Neuronal stem cell (in vitro differentiated cells): ENCODE data around the gene GALT.
A peak's percentile ranks its signal among the peaks of the same experiment; 100 is the strongest.

ENCODE experiments used
- DNase-seq: peaks from one replicate; pipeline ENCODE4 v3.0.0-alpha.2; 2013; ENCODE audit warnings: low spot score
- H2AFZ ChIP-seq: one replicate; pipeline ENCODE4 v1.6.1; 2013; ENCODE audit warnings: mild to moderate bottlenecking, low read length, inconsistent platforms
- H2AK5ac ChIP-seq: 2 replicates; pipeline ENCODE4 v1.6.1; 2013; ENCODE audit warnings: low read depth, mild to moderate bottlenecking, inconsistent platforms, low read length, moderate library complexity, mixed read lengths
- H2BK120ac ChIP-seq: 2 replicates; pipeline ENCODE4 v1.6.1; 2013; ENCODE audit warnings: low read depth, mild to moderate bottlenecking, inconsistent platforms, low read length, moderate library complexity, mixed read lengths
- H2BK12ac ChIP-seq: one replicate; pipeline ENCODE4 v1.6.1; 2013; ENCODE audit warnings: low read length, inconsistent platforms
- H2BK15ac ChIP-seq: 2 replicates; pipeline ENCODE4 v1.6.1; 2013; ENCODE audit warnings: mild to moderate bottlenecking, low read length, inconsistent platforms, mixed read lengths
- H2BK5ac ChIP-seq: one replicate; pipeline ENCODE4 v1.6.1; 2013; ENCODE audit warnings: inconsistent platforms, mild to moderate bottlenecking, low read length, moderate library complexity
- H3K14ac ChIP-seq: one replicate; pipeline ENCODE4 v1.6.1; 2013; ENCODE audit warnings: low read length, inconsistent platforms
- H3K18ac ChIP-seq: 2 replicates; pipeline ENCODE4 v1.6.1; 2013; ENCODE audit warnings: low read length, inconsistent platforms
- H3K23ac ChIP-seq: 2 replicates; pipeline ENCODE4 v1.6.1; 2013; ENCODE audit warnings: low read depth, mild to moderate bottlenecking, mixed read lengths, low read length, inconsistent platforms; ENCODE audit not compliant: poor library complexity
- H3K27ac ChIP-seq: replicated peaks from 3 replicates; pipeline ENCODE4 v1.5.1; 2013; ENCODE audit warnings: low read length, inconsistent platforms
- H3K27me3 ChIP-seq, 3 experiments: 2 replicates each; pipeline ENCODE4 v1.6.1; 2013; ENCODE audit warnings: low read length in 3 of 3, mild to moderate bottlenecking in 2 of 3, inconsistent platforms in 1 of 3, low read depth in 1 of 3, mixed read lengths in 1 of 3, moderate library complexity in 1 of 3; ENCODE audit not compliant: control insufficient read depth in 3 of 3, insufficient read depth in 3 of 3
- H3K36me3 ChIP-seq, 2 donors: replicated peaks in 1 of 2; 2 replicates each; pipeline ENCODE4 v1.6.1; 2013; ENCODE audit warnings: low read length in 2 of 2; ENCODE audit not compliant: control insufficient read depth in 2 of 2, insufficient read depth in 2 of 2
- H3K4ac ChIP-seq: 2 replicates; pipeline ENCODE4 v1.6.1; 2013; ENCODE audit warnings: inconsistent platforms, mild to moderate bottlenecking, low read length, moderate library complexity
- H3K4me1 ChIP-seq, 2 donors: 1 replicate in 1 of 2; 2 replicates in 1 of 2; pipeline ENCODE4 v1.6.1; 2013; ENCODE audit warnings: low read length in 2 of 2, low read depth in 1 of 2; ENCODE audit not compliant: control insufficient read depth in 2 of 2, insufficient read depth in 1 of 2
- H3K4me2 ChIP-seq: one replicate; pipeline ENCODE4 v1.6.1; 2013; ENCODE audit warnings: mild to moderate bottlenecking, low read length, inconsistent platforms; ENCODE audit not compliant: insufficient read depth, poor library complexity, severe bottlenecking
- H3K4me3 ChIP-seq, 2 donors: 2 replicates each; pipeline ENCODE4 v1.5.1; 2013; ENCODE audit warnings: low read length in 2 of 2, mild to moderate bottlenecking in 2 of 2, inconsistent platforms in 1 of 2, moderate library complexity in 1 of 2
- H3K79me1 ChIP-seq: one replicate; pipeline ENCODE4 v1.6.1; 2013; ENCODE audit warnings: low read depth, mild to moderate bottlenecking, inconsistent platforms, low read length, moderate library complexity
- H3K9ac ChIP-seq: one replicate; pipeline ENCODE4 v1.6.1; 2013; ENCODE audit warnings: mild to moderate bottlenecking, low read depth, low read length, inconsistent platforms; ENCODE audit not compliant: poor library complexity
- H3K9me3 ChIP-seq, 2 donors: replicated peaks in 1 of 2; 2 replicates each; pipeline versions ENCODE3 to v1.6.1; 2013; ENCODE audit warnings: low read length in 2 of 2, mild to moderate bottlenecking in 2 of 2, inconsistent platforms in 1 of 2, low read depth in 1 of 2, mixed read lengths in 1 of 2, moderate library complexity in 1 of 2; ENCODE audit not compliant: control insufficient read depth in 2 of 2, insufficient read depth in 1 of 2
- H4K8ac ChIP-seq: one replicate; pipeline ENCODE4 v1.6.1; 2013; ENCODE audit warnings: low read depth, mild to moderate bottlenecking, inconsistent platforms, low read length, moderate library complexity
- H4K91ac ChIP-seq: one replicate; pipeline ENCODE4 v1.6.1; 2013; ENCODE audit warnings: low read length, low read depth, mild to moderate bottlenecking, inconsistent platforms; ENCODE audit not compliant: poor library complexity
- WGBS, 2 donors: extraction: QIAGEN DNeasy Blood & Tissue Kit; methylation state at CpG; one replicate each; pipeline ENCODE4 v1.1.7; 2013; ENCODE audit warnings: missing lambda C conversion rate in 2 of 2, mixed read lengths in 1 of 2; ENCODE audit not compliant: insufficient read length in 2 of 2, insufficient replicate concordance in 1 of 2; ENCODE audit errors: extremely low coverage in 2 of 2; 5-methylcytosine and 5-hydroxymethylcytosine counted together

Gene GALT

GRCh38 chr9:34650816-34651215, 4.3 kb downstream of the GALT start:
- no peak overlapping the region for H3K27ac ChIP-seq
- no peak overlapping the region for H3K23ac ChIP-seq
- H3K4ac ChIP-seq = no peak overlapping the region
- H3K18ac ChIP-seq = no peak overlapping the region
- no peaks in the 10 kb centered on the region for H3K27me3 ChIP-seq
- H3K4me2 ChIP-seq = no peak overlapping the region
- no CpG with 5 or more reads among the region's 5 CpGs for WGBS, 2 donors
- peaks cover 1% of the 10 kb centered on the region for H3K79me1 ChIP-seq
- peaks cover 42 to 44% of the 10 kb centered on the region in 2 donors for H3K4me1 ChIP-seq
- no peak overlapping the region for H2AK5ac ChIP-seq
- no peak overlapping the region for H3K14ac ChIP-seq
- peak overlapping the region in 1 of 2 donors; percentile 50 for H3K4me3 ChIP-seq
- H2BK120ac ChIP-seq = no peak overlapping the region
- peak overlapping the region; percentile 46 for H2BK5ac ChIP-seq
- no peak overlapping the region for H2BK12ac ChIP-seq
- no peak for DNase-seq
- no peak overlapping the region for H2AFZ ChIP-seq
- no peak overlapping the region for H2BK15ac ChIP-seq
- peaks cover 0 to 2% of the 10 kb centered on the region in 2 donors for H3K9me3 ChIP-seq
- no peak overlapping the region for H4K8ac ChIP-seq
- H3K9ac ChIP-seq = no peak overlapping the region
- no peak overlapping the region for H4K91ac ChIP-seq
- peaks cover 19 to 23% of the 10 kb centered on the region in 2 donors for H3K36me3 ChIP-seq

GRCh38 chr9:34651321-34651720, 4.8 kb downstream of the GALT start:
- H2AFZ ChIP-seq = peak overlapping the region; percentile 69
- no peak overlapping the region for H3K4ac ChIP-seq
- H4K91ac ChIP-seq = no peak overlapping the region
- no peak for DNase-seq
- H3K18ac ChIP-seq = no peak overlapping the region
- no peak overlapping the region for H4K8ac ChIP-seq
- peaks cover 19 to 23% of the 10 kb centered on the region in 2 donors for H3K36me3 ChIP-seq
- no peak overlapping the region for H2AK5ac ChIP-seq
- H3K14ac ChIP-seq = no peak overlapping the region
- no peaks in the 10 kb centered on the region for H3K9me3 ChIP-seq
- no peak overlapping the region for H2BK15ac ChIP-seq
- peak overlapping the region; percentile 47 for H3K4me2 ChIP-seq
- H3K4me3 ChIP-seq = peak overlapping the region; percentile 8 to 50
- H3K27me3 ChIP-seq = no peaks in the 10 kb centered on the region
- no peak overlapping the region for H3K23ac ChIP-seq
- peak overlapping the region; percentile 19 for H3K27ac ChIP-seq
- no peak overlapping the region for H3K9ac ChIP-seq
- H3K79me1 ChIP-seq = peaks cover 1% of the 10 kb centered on the region
- no peak overlapping the region for H2BK12ac ChIP-seq
- WGBS, 2 donors = no CpG with 5 or more reads among the region's 4 CpGs
- no peak overlapping the region for H2BK5ac ChIP-seq
- no peak overlapping the region for H2BK120ac ChIP-seq
- H3K4me1 ChIP-seq = peaks cover 38 to 40% of the 10 kb centered on the region in 2 donors

GRCh38 chr9:34651876-34652601, 5.6 kb downstream of the GALT start, which contains the start of gene IL11RA:
Gene IL11RA (plus strand): TSS chr9:34652185. CDS start chr9:34655218, 3,033 bp downstream.
- H2AK5ac ChIP-seq = peak within 1 kb of the TSS; percentile 31
- H4K8ac ChIP-seq = peak within 1 kb of the TSS; percentile 83
- peak within 1 kb of the TSS; percentile 77 for H2BK12ac ChIP-seq
- H3K4me1 ChIP-seq = peaks cover 38 to 40% of the 10 kb centered on the region in 2 donors
- H2BK5ac ChIP-seq = peak within 1 kb of the TSS; percentile 46
- H2BK15ac ChIP-seq = no peak within 1 kb of the TSS
- no CpG with 5 or more reads among the region's 24 CpGs for WGBS, 2 donors
- peak within 1 kb of the TSS; percentile 94 for H4K91ac ChIP-seq
- H3K27ac ChIP-seq = peak within 1 kb of the TSS; percentile 65
- H2AFZ ChIP-seq = peak within 1 kb of the TSS; percentile 69
- DNase-seq = peak; percentile 88
- H3K9ac ChIP-seq = peak within 1 kb of the TSS; percentile 81
- no peak within 1 kb of the TSS for H2BK120ac ChIP-seq
- H3K23ac ChIP-seq = peak within 1 kb of the TSS; percentile 1
- peak within 1 kb of the TSS; percentile 47 for H3K4me2 ChIP-seq
- H3K9me3 ChIP-seq = no peaks in the 10 kb centered on the region
- H3K27me3 ChIP-seq = no peaks in the 10 kb centered on the region
- no peak within 1 kb of the TSS for H3K4ac ChIP-seq
- H3K14ac ChIP-seq = peak within 1 kb of the TSS; percentile 39
- peak within 1 kb of the TSS; percentile 84 for H3K18ac ChIP-seq
- H3K36me3 ChIP-seq = peaks cover 19 to 23% of the 10 kb centered on the region in 2 donors
- H3K79me1 ChIP-seq = peaks cover 1% of the 10 kb centered on the region
- peak within 1 kb of the TSS; percentile 50 to 73 for H3K4me3 ChIP-seq

GRCh38 chr9:34652602-34653000, 6.1 kb downstream of the GALT start:
- no peak overlapping the region for H2BK15ac ChIP-seq
- no peak overlapping the region for H3K23ac ChIP-seq
- H2AFZ ChIP-seq = peak overlapping the region; percentile 36
- DNase-seq = no peak
- H3K4me2 ChIP-seq = no peak overlapping the region
- H3K79me1 ChIP-seq = peaks cover 1% of the 10 kb centered on the region
- peak overlapping the region; percentile 94 for H4K91ac ChIP-seq
- H3K4me3 ChIP-seq = peak overlapping the region; percentile 50 to 68
- H2BK120ac ChIP-seq = no peak overlapping the region
- peak overlapping the region; percentile 77 for H2BK12ac ChIP-seq
- peak overlapping the region; percentile 39 for H3K14ac ChIP-seq
- H2AK5ac ChIP-seq = peak overlapping the region; percentile 31
- H4K8ac ChIP-seq = no peak overlapping the region
- H3K27ac ChIP-seq = peak overlapping the region; percentile 29
- no peak overlapping the region for H2BK5ac ChIP-seq
- H3K36me3 ChIP-seq = peaks cover 19 to 23% of the 10 kb centered on the region in 2 donors
- no peak overlapping the region for H3K4ac ChIP-seq
- WGBS, 2 donors = no CpG with 5 or more reads among the region's 5 CpGs
- H3K4me1 ChIP-seq = peaks cover 34 to 35% of the 10 kb centered on the region in 2 donors
- H3K18ac ChIP-seq = peak overlapping the region; percentile 56
- no peak overlapping the region for H3K9ac ChIP-seq
- no peaks in the 10 kb centered on the region for H3K27me3 ChIP-seq
- H3K9me3 ChIP-seq = no peaks in the 10 kb centered on the region
